ENCODE data around the gene RABGAP1L.

Gene RABGAP1L

DNA sequence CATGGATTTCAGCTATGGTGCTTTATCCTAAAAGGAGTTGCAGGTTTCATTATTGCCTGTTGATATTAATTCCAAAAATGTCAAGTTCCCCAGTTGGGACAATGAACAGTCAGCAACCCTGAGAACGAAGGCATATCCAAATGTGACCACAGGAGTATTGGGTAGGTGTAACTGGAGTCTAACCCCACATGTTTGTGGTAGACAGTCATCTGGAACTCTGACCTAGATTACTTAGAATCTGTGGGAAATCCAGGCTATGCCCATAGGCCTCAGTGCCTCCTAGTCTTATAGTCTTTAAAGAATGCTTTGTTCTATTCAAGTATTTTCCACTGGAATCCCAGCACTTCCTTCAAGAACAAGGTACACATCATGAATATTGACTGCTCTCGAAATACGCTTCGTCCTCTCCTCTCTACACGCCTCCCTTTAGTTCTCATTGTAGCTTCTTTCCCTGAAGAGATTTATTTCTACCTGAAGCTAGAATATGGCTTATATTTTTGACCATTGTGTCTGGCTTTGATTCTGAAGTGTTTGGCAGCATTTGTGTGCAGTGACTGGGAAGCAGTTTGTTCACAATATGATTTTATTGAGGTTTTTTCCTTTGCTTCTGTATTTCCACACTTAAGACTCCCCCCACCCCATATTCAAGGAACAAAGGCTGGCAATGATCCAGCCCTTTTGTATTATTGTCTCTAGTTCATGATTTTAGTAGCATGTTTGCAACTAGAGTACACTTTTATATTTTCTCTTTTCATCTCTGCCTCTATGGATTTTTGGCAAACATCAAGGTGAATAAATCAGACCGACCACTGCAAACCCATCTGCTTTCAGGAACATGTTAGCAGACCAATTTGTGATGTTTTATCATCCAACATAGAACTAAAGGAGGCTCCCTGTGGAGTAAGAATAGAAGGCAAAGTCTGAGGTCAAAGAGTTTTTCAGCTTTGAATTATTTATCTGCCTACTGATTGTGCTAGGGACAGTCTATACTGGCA is 467.0 kb downstream of the RABGAP1L start:
- H3K27ac ChIP-seq (ENCODE audit: extremely low read depth, low read depth, low read length), result no peak overlapping the region
- CTCF ChIA-PET, result interaction anchor here (0.7 kb wide), 1 partner anchor 20 kb away, joined by 3 read pairs; no protein-coding TSS in a partner anchor
- H3K9me3 ChIP-seq (ENCODE audit: control insufficient read depth, insufficient read depth, low read depth, low read length), result no peaks in the 10 kb centered on the region
- POLR2A ChIA-PET, result no interaction called here
- no peaks in the 10 kb centered on the region for H3K36me3 ChIP-seq (ENCODE audit: control insufficient read depth in 2 of 2, insufficient read depth in 1 of 2, low read length in 2 of 2)
- TF ChIP-seq KLF17 (tag by site-specific recombination; IDR thresholded peaks at IDR 0.05) (no peak), ZNF677 (tag by site-specific recombination; IDR thresholded peaks at IDR 0.05) (no peak), KLF9 (tag by site-specific recombination; IDR thresholded peaks at IDR 0.05; ENCODE audit: low read depth) (no peak), ZNF654 (tag by site-specific recombination; IDR thresholded peaks at IDR 0.05; ENCODE audit: low read depth) (no peak), ZNF692 (tag by site-specific recombination; IDR thresholded peaks at IDR 0.05) (no peak), ZNF174 (tag by site-specific recombination; IDR thresholded peaks at IDR 0.05) (no peak), KLF8 (tag by site-specific recombination; IDR thresholded peaks at IDR 0.05) (no peak), ZNF624 (tag by site-specific recombination; IDR thresholded peaks at IDR 0.05) (no peak), ZFP69B (tag by site-specific recombination; IDR thresholded peaks at IDR 0.05) (no peak), IKZF3 (tag by site-specific recombination; IDR thresholded peaks at IDR 0.05) (no peak), ZNF426 (tag by site-specific recombination; IDR thresholded peaks at IDR 0.05) (no peak), ZNF155 (tag by site-specific recombination; IDR thresholded peaks at IDR 0.05) (no peak), ZNF571 (tag by site-specific recombination; IDR thresholded peaks at IDR 0.05) (no peak), ZNF664 (tag by site-specific recombination; IDR thresholded peaks at IDR 0.05) (no peak), ZSCAN5A (tag by site-specific recombination; IDR thresholded peaks at IDR 0.05) (no peak), ZNF548 (tag by site-specific recombination; IDR thresholded peaks at IDR 0.05) (no peak), TRIM28 (IDR thresholded peaks at IDR 0.05; ENCODE audit: borderline replicate concordance, low read length) (no peak)
- TF ChIP-seq, protein P1, sequence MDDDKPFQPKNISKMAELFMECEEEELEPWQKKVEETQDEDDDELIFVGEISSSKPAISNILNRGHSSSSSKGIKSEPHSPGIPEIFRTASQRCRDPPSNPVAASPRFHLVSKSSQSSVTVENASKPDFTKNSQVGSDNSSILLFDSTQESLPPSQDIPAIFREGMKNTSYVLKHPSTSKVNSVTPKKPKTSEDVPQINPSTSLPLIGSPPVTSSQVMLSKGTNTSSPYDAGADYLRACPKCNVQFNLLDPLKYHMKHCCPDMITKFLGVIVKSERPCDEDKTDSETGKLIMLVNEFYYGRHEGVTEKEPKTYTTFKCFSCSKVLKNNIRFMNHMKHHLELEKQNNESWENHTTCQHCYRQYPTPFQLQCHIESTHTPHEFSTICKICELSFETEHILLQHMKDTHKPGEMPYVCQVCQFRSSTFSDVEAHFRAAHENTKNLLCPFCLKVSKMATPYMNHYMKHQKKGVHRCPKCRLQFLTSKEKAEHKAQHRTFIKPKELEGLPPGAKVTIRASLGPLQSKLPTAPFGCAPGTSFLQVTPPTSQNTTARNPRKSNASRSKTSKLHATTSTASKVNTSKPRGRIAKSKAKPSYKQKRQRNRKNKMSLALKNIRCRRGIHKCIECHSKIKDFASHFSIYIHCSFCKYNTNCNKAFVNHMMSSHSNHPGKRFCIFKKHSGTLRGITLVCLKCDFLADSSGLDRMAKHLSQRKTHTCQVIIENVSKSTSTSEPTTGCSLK (tag by site-specific recombination; IDR thresholded peaks at IDR 0.05), result no peak
- TF ChIP-seq, protein P2, sequence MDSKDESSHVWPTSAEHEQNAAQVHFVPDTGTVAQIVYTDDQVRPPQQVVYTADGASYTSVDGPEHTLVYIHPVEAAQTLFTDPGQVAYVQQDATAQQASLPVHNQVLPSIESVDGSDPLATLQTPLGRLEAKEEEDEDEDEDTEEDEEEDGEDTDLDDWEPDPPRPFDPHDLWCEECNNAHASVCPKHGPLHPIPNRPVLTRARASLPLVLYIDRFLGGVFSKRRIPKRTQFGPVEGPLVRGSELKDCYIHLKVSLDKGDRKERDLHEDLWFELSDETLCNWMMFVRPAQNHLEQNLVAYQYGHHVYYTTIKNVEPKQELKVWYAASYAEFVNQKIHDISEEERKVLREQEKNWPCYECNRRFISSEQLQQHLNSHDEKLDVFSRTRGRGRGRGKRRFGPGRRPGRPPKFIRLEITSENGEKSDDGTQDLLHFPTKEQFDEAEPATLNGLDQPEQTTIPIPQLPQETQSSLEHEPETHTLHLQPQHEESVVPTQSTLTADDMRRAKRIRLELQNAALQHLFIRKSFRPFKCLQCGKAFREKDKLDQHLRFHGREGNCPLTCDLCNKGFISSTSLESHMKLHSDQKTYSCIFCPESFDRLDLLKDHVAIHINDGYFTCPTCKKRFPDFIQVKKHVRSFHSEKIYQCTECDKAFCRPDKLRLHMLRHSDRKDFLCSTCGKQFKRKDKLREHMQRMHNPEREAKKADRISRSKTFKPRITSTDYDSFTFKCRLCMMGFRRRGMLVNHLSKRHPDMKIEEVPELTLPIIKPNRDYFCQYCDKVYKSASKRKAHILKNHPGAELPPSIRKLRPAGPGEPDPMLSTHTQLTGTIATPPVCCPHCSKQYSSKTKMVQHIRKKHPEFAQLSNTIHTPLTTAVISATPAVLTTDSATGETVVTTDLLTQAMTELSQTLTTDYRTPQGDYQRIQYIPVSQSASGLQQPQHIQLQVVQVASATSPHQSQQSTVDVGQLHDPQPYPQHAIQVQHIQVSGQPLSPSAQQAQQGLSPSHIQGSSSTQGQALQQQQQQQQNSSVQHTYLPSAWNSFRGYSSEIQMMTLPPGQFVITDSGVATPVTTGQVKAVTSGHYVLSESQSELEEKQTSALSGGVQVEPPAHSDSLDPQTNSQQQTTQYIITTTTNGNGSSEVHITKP (tag by site-specific recombination; IDR thresholded peaks at IDR 0.05), result no peak
- TF ChIP-seq, protein P3, sequence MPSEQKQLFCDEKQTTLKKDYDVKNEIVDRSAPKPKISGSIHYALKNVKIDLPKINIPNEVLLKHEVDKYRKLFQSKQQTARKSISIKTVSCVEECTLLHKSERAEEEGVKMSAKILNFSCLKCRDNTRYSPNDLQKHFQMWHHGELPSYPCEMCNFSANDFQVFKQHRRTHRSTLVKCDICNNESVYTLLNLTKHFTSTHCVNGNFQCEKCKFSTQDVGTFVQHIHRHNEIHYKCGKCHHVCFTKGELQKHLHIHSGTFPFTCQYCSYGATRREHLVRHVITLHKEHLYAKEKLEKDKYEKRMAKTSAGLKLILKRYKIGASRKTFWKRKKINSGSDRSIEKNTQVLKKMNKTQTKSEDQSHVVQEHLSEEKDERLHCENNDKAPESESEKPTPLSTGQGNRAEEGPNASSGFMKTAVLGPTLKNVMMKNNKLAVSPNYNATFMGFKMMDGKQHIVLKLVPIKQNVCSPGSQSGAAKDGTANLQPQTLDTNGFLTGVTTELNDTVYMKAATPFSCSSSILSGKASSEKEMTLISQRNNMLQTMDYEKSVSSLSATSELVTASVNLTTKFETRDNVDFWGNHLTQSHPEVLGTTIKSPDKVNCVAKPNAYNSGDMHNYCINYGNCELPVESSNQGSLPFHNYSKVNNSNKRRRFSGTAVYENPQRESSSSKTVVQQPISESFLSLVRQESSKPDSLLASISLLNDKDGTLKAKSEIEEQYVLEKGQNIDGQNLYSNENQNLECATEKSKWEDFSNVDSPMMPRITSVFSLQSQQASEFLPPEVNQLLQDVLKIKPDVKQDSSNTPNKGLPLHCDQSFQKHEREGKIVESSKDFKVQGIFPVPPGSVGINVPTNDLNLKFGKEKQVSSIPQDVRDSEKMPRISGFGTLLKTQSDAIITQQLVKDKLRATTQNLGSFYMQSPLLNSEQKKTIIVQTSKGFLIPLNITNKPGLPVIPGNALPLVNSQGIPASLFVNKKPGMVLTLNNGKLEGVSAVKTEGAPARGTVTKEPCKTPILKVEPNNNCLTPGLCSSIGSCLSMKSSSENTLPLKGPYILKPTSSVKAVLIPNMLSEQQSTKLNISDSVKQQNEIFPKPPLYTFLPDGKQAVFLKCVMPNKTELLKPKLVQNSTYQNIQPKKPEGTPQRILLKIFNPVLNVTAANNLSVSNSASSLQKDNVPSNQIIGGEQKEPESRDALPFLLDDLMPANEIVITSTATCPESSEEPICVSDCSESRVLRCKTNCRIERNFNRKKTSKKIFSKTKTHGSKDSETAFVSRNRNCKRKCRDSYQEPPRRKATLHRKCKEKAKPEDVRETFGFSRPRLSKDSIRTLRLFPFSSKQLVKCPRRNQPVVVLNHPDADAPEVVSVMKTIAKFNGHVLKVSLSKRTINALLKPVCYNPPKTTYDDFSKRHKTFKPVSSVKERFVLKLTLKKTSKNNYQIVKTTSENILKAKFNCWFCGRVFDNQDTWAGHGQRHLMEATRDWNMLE (tag by site-specific recombination; conservative IDR thresholded peaks at IDR 0.05; ENCODE audit: low read depth), result no peak
- H3K4me3 ChIP-seq (ENCODE audit: low read depth, low read length), result no peak overlapping the region
- no peaks in the 10 kb centered on the region for H3K4me1 ChIP-seq (ENCODE audit: control insufficient read depth, insufficient read depth, low read length)

All from HEK293 (cell line).